CD14-positive monocyte (primary cell): ENCODE results near the gene PSMD5. TPM values are rescaled to one million over a fixed set of nuclear protein-coding genes. Genes with fewer than 3 reads are reported as not detected.

Source experiments
- DNase-seq, 3 donors: peaks; one replicate each; pipeline ENCODE4 v3.0.0-alpha.2; 2011 to 2022
- H2AFZ ChIP-seq: 2 replicates; pipeline ENCODE4 v1.6.0; 2012; ENCODE audit warnings: mild to moderate bottlenecking, low read depth, low read length, inconsistent platforms; ENCODE audit not compliant: insufficient read depth, poor library complexity, severe bottlenecking
- H3K27ac ChIP-seq, 2 donors: 1 replicate in 1 of 2; 2 replicates in 1 of 2; pipeline ENCODE4 v1.5.1; 2012 to 2013; ENCODE audit warnings: low read length in 2 of 2, control low read depth in 1 of 2, inconsistent platforms in 1 of 2, low read depth in 1 of 2, mild to moderate bottlenecking in 1 of 2
- H3K27me3 ChIP-seq, 2 donors: one replicate each; pipeline versions ENCODE4 v1.6.0 to v1.6.1; 2011 to 2013; ENCODE audit warnings: low read length in 2 of 2; ENCODE audit not compliant: control insufficient read depth in 2 of 2, insufficient read depth in 2 of 2
- H3K36me3 ChIP-seq, 2 donors: replicated peaks in 1 of 2; 1 replicate in 1 of 2; 2 replicates in 1 of 2; pipeline versions ENCODE4 v1.5.1 to v1.6.1; 2012 to 2013; ENCODE audit warnings: low read length in 2 of 2, control low read depth in 1 of 2, inconsistent platforms in 1 of 2, mild to moderate bottlenecking in 1 of 2; ENCODE audit not compliant: insufficient read depth in 2 of 2, control insufficient read depth in 1 of 2
- H3K4me1 ChIP-seq, 2 donors: 1 replicate in 1 of 2; 2 replicates in 1 of 2; pipeline versions ENCODE4 v1.5.1 to v1.6.1; 2012 to 2013; ENCODE audit warnings: low read length in 2 of 2, control low read depth in 1 of 2, inconsistent platforms in 1 of 2, mild to moderate bottlenecking in 1 of 2, moderate library complexity in 1 of 2; ENCODE audit not compliant: insufficient read depth in 2 of 2, control insufficient read depth in 1 of 2
- H3K4me2 ChIP-seq: replicated peaks from 2 replicates; pipeline ENCODE3; 2012; ENCODE audit warnings: low read length, moderate library complexity, mild to moderate bottlenecking; ENCODE audit not compliant: poor library complexity, severe bottlenecking; ENCODE audit errors: extremely low read depth
- H3K4me3 ChIP-seq, 3 experiments: fragments of 200-600 bp in 1 of 3; sonication (generic) in 1 of 3; replicated peaks in 1 of 3; 1 replicate in 2 of 3; 2 replicates in 1 of 3; pipeline ENCODE4 v1.5.1; 2011 to 2013; ENCODE audit warnings: low read length in 3 of 3, mild to moderate bottlenecking in 3 of 3, control low read depth in 2 of 3, low read depth in 2 of 3, inconsistent platforms in 1 of 3, moderate library complexity in 1 of 3
- H3K79me2 ChIP-seq: 2 replicates; pipeline ENCODE4 v1.6.0; 2012; ENCODE audit warnings: mild to moderate bottlenecking, control low read depth, inconsistent platforms, low read length, moderate library complexity; ENCODE audit not compliant: insufficient read depth
- H3K9ac ChIP-seq: 2 replicates; pipeline ENCODE4 v1.6.0; 2017; ENCODE audit warnings: low read length, mild to moderate bottlenecking; ENCODE audit not compliant: insufficient read depth, poor library complexity, severe bottlenecking
- H3K9me3 ChIP-seq, 2 donors: replicated peaks in 1 of 2; 1 replicate in 1 of 2; 2 replicates in 1 of 2; pipeline versions ENCODE4 v1.5.1 to v1.6.1; 2012 to 2013; ENCODE audit warnings: low read length in 2 of 2, control low read depth in 1 of 2; ENCODE audit not compliant: control insufficient read depth in 1 of 2, insufficient read depth in 1 of 2
- H4K20me1 ChIP-seq: 2 replicates; pipeline ENCODE4 v1.6.0; 2012; ENCODE audit warnings: mild to moderate bottlenecking, low read length, control low read depth, moderate library complexity; ENCODE audit not compliant: insufficient read depth
- H3K27ac Mint-ChIP-seq, 7 donors: one replicate each; pipeline ENCODE4 v1.8.0; 2020; ENCODE audit warnings: mild to moderate bottlenecking in 7 of 7, mixed read lengths in 7 of 7, moderate library complexity in 6 of 7, inconsistent platforms in 2 of 7
- H3K27me3 Mint-ChIP-seq, 3 donors: one replicate each; pipeline ENCODE4 v1.8.0; 2021 to 2022; ENCODE audit warnings: low read depth in 3 of 3, mild to moderate bottlenecking in 3 of 3, mixed read lengths in 3 of 3, moderate library complexity in 3 of 3, inconsistent platforms in 1 of 3
- H3K36me3 Mint-ChIP-seq, 2 donors: one replicate each; pipeline ENCODE4 v1.8.0; 2020; ENCODE audit warnings: mixed read lengths in 2 of 2, inconsistent platforms in 1 of 2, mild to moderate bottlenecking in 1 of 2
- H3K4me1 Mint-ChIP-seq: one replicate; pipeline ENCODE4 v1.8.0; 2020; ENCODE audit warnings: mild to moderate bottlenecking, mixed read lengths
- H3K4me3 Mint-ChIP-seq, 2 donors: one replicate each; pipeline ENCODE4 v1.8.0; 2020; ENCODE audit warnings: mild to moderate bottlenecking in 2 of 2, mixed read lengths in 2 of 2, moderate library complexity in 1 of 2
- H3K9me3 Mint-ChIP-seq, 7 donors: one replicate each; pipeline ENCODE4 v1.8.0; 2020 to 2022; ENCODE audit warnings: mixed read lengths in 7 of 7, mild to moderate bottlenecking in 6 of 7, moderate library complexity in 6 of 7, inconsistent platforms in 2 of 7
- CTCF ChIP-seq: fragments of 200-600 bp; IDR thresholded peaks from one replicate; pipeline ENCODE4 v1.8.0; 2022; ENCODE audit warnings: antibody characterized with exemption, mild to moderate bottlenecking
- WGBS: methylation state at CpG from one replicate; pipeline ENCODE4 v1.1.5; 2013; ENCODE audit warnings: missing lambda C conversion rate; ENCODE audit not compliant: insufficient coverage; 5-methylcytosine and 5-hydroxymethylcytosine counted together
- intact Hi-C, 2 donors: fragments of 100-400 bp; cut with micrococcal nuclease; formaldehyde crosslinking; loops; one replicate each; pipeline versions ENCODE4 v1.15.0 to v1.15.1; 2023
- polyA plus RNA-seq, 3 donors: library from polyadenylated mRNA; depleted of rRNA in 1 of 3; unstranded in 2 of 3; stranded (reverse) in 1 of 3; fragments of 300-500 nt in 2 of 3; fragments of >200 nt in 1 of 3; fragmentation: Illumina TruSeq in 2 of 3; gene quantifications; 1 replicate in 2 of 3; 2 replicates in 1 of 3; pipeline ENCODE4 v1.2.3, GENCODE V29; 2012 to 2021

PSMD5 gene
- polyA plus RNA-seq, 3 donors, result 10.0 to 20.9 (median 10.7) TPM

GRCh38 chr9:120778758-120779157 lies 64.0 kb downstream of the PSMD5 start:
- Mint-ChIP-seq H3K27me3 (no peaks in the 10 kb centered on the region), H3K9me3 (no peaks in the 10 kb centered on the region), H3K4me1 (peaks cover 11% of the 10 kb centered on the region), H3K4me3 (no peak overlapping the region), H3K27ac (peak overlapping the region in 1 of 7 donors; percentile 9), H3K36me3 (peaks cover 54 to 78% of the 10 kb centered on the region in 2 donors)
- peaks cover 52% of the 10 kb centered on the region for H3K79me2 ChIP-seq
- no peak overlapping the region for H3K4me2 ChIP-seq
- H3K4me3 ChIP-seq, result no peak overlapping the region
- H4K20me1 ChIP-seq, result peaks cover 37% of the 10 kb centered on the region
- no peaks in the 10 kb centered on the region for H3K9me3 ChIP-seq
- H2AFZ ChIP-seq, result no peak overlapping the region
- no CpG with 5 or more reads among the region's 2 CpGs for WGBS
- intact Hi-C loops, result no loop called here
- H3K27ac ChIP-seq, result peak overlapping the region in 1 of 2 donors; percentile 18
- no peaks in the 10 kb centered on the region for H3K27me3 ChIP-seq
- H3K36me3 ChIP-seq, result peaks cover 53 to 77% of the 10 kb centered on the region in 2 donors
- no peak for TF ChIP-seq CTCF
- no peak for DNase-seq
- H3K9ac ChIP-seq, result no peak overlapping the region
- H3K4me1 ChIP-seq, result peaks cover 9 to 14% of the 10 kb centered on the region in 2 donors

DNA sequence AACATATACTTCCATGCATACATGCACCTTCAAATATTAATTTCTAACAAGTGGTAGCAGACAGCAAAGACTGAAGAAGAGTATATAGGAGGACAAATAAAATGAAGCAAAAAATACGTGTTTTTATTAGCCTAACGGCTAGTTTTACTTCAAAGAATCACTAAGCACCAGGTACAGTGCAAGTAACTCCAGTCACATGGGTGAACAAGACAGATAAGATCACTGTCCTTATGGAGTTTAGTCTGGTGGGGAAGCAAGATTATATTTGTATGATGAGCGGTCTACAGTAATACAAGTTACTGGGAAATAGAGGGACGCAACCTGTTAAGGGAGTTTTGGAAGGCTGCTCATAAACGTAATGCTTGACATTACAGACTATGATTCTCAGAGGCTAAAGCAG lies 65.5 kb downstream of the PSMD5 start:
- no peak for TF ChIP-seq CTCF
- Histone ChIP-seq H3K4me2 (no peak overlapping the region), H2AFZ (no peak overlapping the region), H3K79me2 (peaks cover 36% of the 10 kb centered on the region), H3K4me3 (no peak overlapping the region), H3K27me3 (no peaks in the 10 kb centered on the region), H3K9me3 (no peaks in the 10 kb centered on the region), H3K27ac (no peak overlapping the region), H4K20me1 (peaks cover 30% of the 10 kb centered on the region), H3K4me1 (no peaks in the 10 kb centered on the region), H3K36me3 (peaks cover 65 to 92% of the 10 kb centered on the region in 2 donors), H3K9ac (no peak overlapping the region)
- H3K27me3 Mint-ChIP-seq, result no peaks in the 10 kb centered on the region
- DNase-seq, result no peak
- intact Hi-C loops, result no loop called here
- H3K4me3 Mint-ChIP-seq, result no peak overlapping the region
- no peaks in the 10 kb centered on the region for H3K9me3 Mint-ChIP-seq
- 100% methylated on average over 3 of the region's 5 CpGs for WGBS
- H3K36me3 Mint-ChIP-seq, result peaks cover 59 to 87% of the 10 kb centered on the region in 2 donors
- no peak overlapping the region for H3K27ac Mint-ChIP-seq
- no peaks in the 10 kb centered on the region for H3K4me1 Mint-ChIP-seq
